Esophagus squamous epithelium (tissue), 4 donors: ENCODE results near the gene MELK.

ENCODE experiments used
- CTCF ChIP-seq, 6 experiments: fragments of 450-650 bp in 4 of 6; fragments of 200-600 bp in 2 of 6; sonication (generic) in 2 of 6; IDR thresholded peaks; one replicate each; pipeline ENCODE4 v1.5.1; 2016 to 2019; ENCODE audit warnings: antibody characterized with exemption in 6 of 6, mild to moderate bottlenecking in 4 of 6, moderate library complexity in 4 of 6
- POLR2A ChIP-seq, 4 donors: fragments of 450-650 bp; IDR thresholded peaks; one replicate each; pipeline ENCODE4 v1.6.1; 2017; ENCODE audit warnings: antibody characterized with exemption in 4 of 4, mild to moderate bottlenecking in 4 of 4, moderate library complexity in 3 of 4

- TF ChIP-seq CTCF (IDR thresholded peaks at IDR 0.05) (no peak), POLR2A (IDR thresholded peaks at IDR 0.05) (no peak)
Observed at GRCh38 chr9:36642817-36643216, 70.1 kb downstream of the MELK start.
